Caco-2 (cell line): ENCODE results near the gene SLC30A10. TPM values are rescaled to one million over a fixed set of nuclear protein-coding genes. Genes with fewer than 3 reads are reported as not detected.

ENCODE experiments used
- BruUV-seq: library from RNA; stranded (reverse); fragments of 400-500 nt; replicated peaks from 2 replicates; lab custom pipeline; 2021; lab: Mats Ljungman, UMichigan
- CTCF ChIA-PET: fragments of 300-600 bp; sonication (Branson Sonifier 250); formaldehyde crosslinking; loops from one replicate; lab custom pipeline; 2022; ENCODE audit warnings: antibody characterized with exemption; lab: Charles Lee
- POLR2A ChIA-PET: fragments of 300-600 bp; sonication (Branson Sonifier 250); formaldehyde crosslinking; loops from one replicate; lab custom pipeline; 2022; ENCODE audit warnings: antibody characterized with exemption; lab: Charles Lee
- DNase-seq, 2 experiments: peaks; one replicate each; pipeline versions ENCODE4 v3.0.0 to v3.0.0-alpha.2; 2020 to 2022
- H3K27me3 ChIP-seq: replicated peaks from 2 replicates; pipeline ENCODE4 v1.6.0; 2011; ENCODE audit warnings: low read length; ENCODE audit not compliant: control insufficient read depth, insufficient read depth
- H3K36me3 ChIP-seq: 2 replicates; pipeline ENCODE4 v1.5.1; 2011; ENCODE audit warnings: low read length; ENCODE audit not compliant: control insufficient read depth, insufficient read depth
- H3K4me1 ChIP-seq: fragments of 250-450 bp; sonication (Bioruptor Pico); 2 replicates; pipeline ENCODE4 v1.5.1; 2020; ENCODE audit warnings: mild to moderate bottlenecking
- H3K4me3 ChIP-seq: 2 replicates; pipeline ENCODE4 v1.5.1; 2011; ENCODE audit warnings: low read depth, mild to moderate bottlenecking, control low read depth, low read length
- H3K9me3 ChIP-seq: fragments of 250-450 bp; sonication (Bioruptor Pico); 2 replicates; pipeline ENCODE4 v1.5.1; 2020; ENCODE audit warnings: mild to moderate bottlenecking, moderate library complexity
- H3K27ac Mint-ChIP-seq: one replicate; pipeline ENCODE4 v1.8.0; 2022; ENCODE audit warnings: mixed read lengths; ENCODE audit not compliant: unreplicated experiment
- H3K27me3 Mint-ChIP-seq: one replicate; pipeline ENCODE4 v1.8.0; 2022; ENCODE audit warnings: mixed read lengths; ENCODE audit not compliant: insufficient read depth, unreplicated experiment
- H3K36me3 Mint-ChIP-seq: one replicate; pipeline ENCODE4 v1.8.0; 2022; ENCODE audit warnings: mild to moderate bottlenecking, mixed read lengths; ENCODE audit not compliant: insufficient read depth, unreplicated experiment
- H3K4me1 Mint-ChIP-seq: one replicate; pipeline ENCODE4 v1.8.0; 2022; ENCODE audit warnings: low read depth, mixed read lengths; ENCODE audit not compliant: unreplicated experiment
- H3K4me3 Mint-ChIP-seq: one replicate; pipeline ENCODE4 v1.8.0; 2022; ENCODE audit warnings: mild to moderate bottlenecking, moderate library complexity, mixed read lengths; ENCODE audit not compliant: unreplicated experiment
- H3K9me3 Mint-ChIP-seq: one replicate; pipeline ENCODE4 v1.8.0; 2022; ENCODE audit warnings: mixed read lengths; ENCODE audit not compliant: unreplicated experiment
- CTCF ChIP-seq, 2 experiments: fragments of 200-600 bp in 1 of 2; IDR thresholded peaks; 1 replicate in 1 of 2; 2 replicates in 1 of 2; pipeline versions ENCODE4 v1.5.1 to v1.8.0; 2011 to 2022; ENCODE audit warnings: antibody characterized with exemption in 1 of 2, control low read depth in 1 of 2, inconsistent platforms in 1 of 2, low read depth in 1 of 2, low read length in 1 of 2, mild to moderate bottlenecking in 1 of 2, moderate library complexity in 1 of 2; ENCODE audit not compliant: insufficient read depth in 1 of 2, severe bottlenecking in 1 of 2, unreplicated experiment in 1 of 2
- intact Hi-C: fragments of 100-400 bp; cut with micrococcal nuclease; formaldehyde crosslinking; loops from one replicate; pipeline ENCODE4 v1.10.0; 2022; ENCODE audit not compliant: unreplicated experiment
- total RNA-seq: library from RNA; stranded (reverse); gene quantifications from 2 replicates; pipeline ENCODE4 v1.2.3, GENCODE V29; 2022

The SLC30A10 gene
- total RNA-seq, 1 experiment from 2014 or later: 0.39 TPM

GRCh38 chr1:219966071-219966349 lies 37.7 kb upstream of the SLC30A10 start:
- no peaks in the 10 kb centered on the region for H3K4me1 Mint-ChIP-seq
- peaks cover 32% of the 10 kb centered on the region for H3K36me3 Mint-ChIP-seq
- H3K27me3 Mint-ChIP-seq: no peaks in the 10 kb centered on the region
- CTCF ChIA-PET: no interaction called here
- no peak overlapping the region for H3K4me3 ChIP-seq
- peaks cover 8% of the 10 kb centered on the region for H3K4me1 ChIP-seq
- H3K9me3 ChIP-seq: no peaks in the 10 kb centered on the region
- intact Hi-C loops: loop anchor here (2.0 kb wide), 1 partner anchor 89 kb away; no protein-coding TSS in a partner anchor
- no peaks in the 10 kb centered on the region for H3K9me3 Mint-ChIP-seq
- H3K27me3 ChIP-seq: no peaks in the 10 kb centered on the region
- no peak for DNase-seq
- no peak overlapping the region for H3K27ac Mint-ChIP-seq
- BruUV-seq: no TSS peak
- no peak for TF ChIP-seq CTCF (IDR thresholded peaks at IDR 0.05; ENCODE audit: insufficient read depth in 1 of 2, low read depth in 1 of 2, low read length in 1 of 2, severe bottlenecking in 1 of 2, unreplicated experiment in 1 of 2)
- H3K36me3 ChIP-seq: peaks cover 1% of the 10 kb centered on the region; the same call in 1 of the 2 replicates
- POLR2A ChIA-PET: no interaction called here
- no peak overlapping the region for H3K4me3 Mint-ChIP-seq

- CTCF ChIA-PET: no interaction called here
- H3K27me3 Mint-ChIP-seq: no peaks in the 10 kb centered on the region
- Histone ChIP-seq H3K36me3 (peaks cover 1% of the 10 kb centered on the region; the same call in 1 of the 2 replicates), H3K27me3 (no peaks in the 10 kb centered on the region), H3K4me3 (no peak overlapping the region), H3K9me3 (no peaks in the 10 kb centered on the region), H3K4me1 (peaks cover 8% of the 10 kb centered on the region)
- no peaks in the 10 kb centered on the region for H3K9me3 Mint-ChIP-seq
- H3K4me1 Mint-ChIP-seq: no peaks in the 10 kb centered on the region
- no peak overlapping the region for H3K4me3 Mint-ChIP-seq
- no peak for DNase-seq
- peaks cover 26% of the 10 kb centered on the region for H3K36me3 Mint-ChIP-seq
- TF ChIP-seq CTCF (IDR thresholded peaks at IDR 0.05; ENCODE audit: insufficient read depth in 1 of 2, low read depth in 1 of 2, low read length in 1 of 2, severe bottlenecking in 1 of 2, unreplicated experiment in 1 of 2): no peak
- BruUV-seq: no TSS peak
- POLR2A ChIA-PET: no interaction called here
- H3K27ac Mint-ChIP-seq: no peak overlapping the region
- intact Hi-C loops: loop anchor here (2.0 kb wide), 1 partner anchor 89 kb away; no protein-coding TSS in a partner anchor
Measured at GRCh38 chr1:219965285-219966070, 37.1 kb upstream of the SLC30A10 start.

GRCh38 chr1:219963432-219963831 lies 35.1 kb upstream of the SLC30A10 start:
- Histone ChIP-seq H3K27me3 (no peaks in the 10 kb centered on the region), H3K36me3 (peaks cover 1% of the 10 kb centered on the region; the same call in 1 of the 2 replicates), H3K4me3 (no peak overlapping the region), H3K4me1 (peaks cover 14% of the 10 kb centered on the region), H3K9me3 (no peaks in the 10 kb centered on the region)
- no peak for TF ChIP-seq CTCF (IDR thresholded peaks at IDR 0.05; ENCODE audit: insufficient read depth in 1 of 2, low read depth in 1 of 2, low read length in 1 of 2, severe bottlenecking in 1 of 2, unreplicated experiment in 1 of 2)
- intact Hi-C loops: no loop called here
- no peak overlapping the region for H3K4me3 Mint-ChIP-seq
- H3K4me1 Mint-ChIP-seq: no peaks in the 10 kb centered on the region
- H3K27ac Mint-ChIP-seq: no peak overlapping the region
- H3K27me3 Mint-ChIP-seq: no peaks in the 10 kb centered on the region
- CTCF ChIA-PET: no interaction called here
- H3K9me3 Mint-ChIP-seq: no peaks in the 10 kb centered on the region
- POLR2A ChIA-PET: no interaction called here
- peaks cover 11% of the 10 kb centered on the region for H3K36me3 Mint-ChIP-seq
- DNase-seq: no peak
- BruUV-seq: no TSS peak
